Kidney (tissue), 14 donors: Measurements from ENCODE around the gene ZNF687. TPM values are rescaled to one million over a fixed set of nuclear protein-coding genes. Genes with fewer than 3 reads are reported as not detected.

Experiments used
- DNase-seq, 5 donors: peaks; one replicate each; pipeline ENCODE4 v3.0.0-alpha.2; 2013 to 2020
- FAIRE-seq: peaks from 2 replicates; lab custom pipeline; 2012; peaks lifted over from hg19 to GRCh38; lab: Jason Lieb, UNC
- H3K27ac ChIP-seq, 2 donors: one replicate each; pipeline ENCODE4 v1.7.0; 2013; ENCODE audit warnings: low read depth in 2 of 2, low read length in 2 of 2, inconsistent platforms in 1 of 2
- H3K27me3 ChIP-seq: one replicate; pipeline ENCODE4 v1.7.1; 2013; ENCODE audit warnings: low read length, inconsistent platforms; ENCODE audit not compliant: control insufficient read depth, insufficient read depth
- H3K36me3 ChIP-seq, 3 donors: one replicate each; pipeline versions ENCODE4 v1.7.0 to v1.7.1; 2013; ENCODE audit warnings: low read length in 3 of 3, control low read depth in 1 of 3, inconsistent platforms in 1 of 3; ENCODE audit not compliant: insufficient read depth in 3 of 3, control insufficient read depth in 2 of 3
- H3K4me1 ChIP-seq, 3 donors: one replicate each; pipeline versions ENCODE4 v1.7.0 to v1.7.1; 2013; ENCODE audit warnings: low read length in 3 of 3, inconsistent platforms in 1 of 3, low read depth in 1 of 3; ENCODE audit not compliant: control insufficient read depth in 2 of 3, insufficient read depth in 2 of 3
- H3K4me3 ChIP-seq, 3 donors: one replicate each; pipeline versions ENCODE4 v1.7.0 to v1.8.1; 2013; ENCODE audit warnings: low read length in 3 of 3, control low read depth in 1 of 3, inconsistent platforms in 1 of 3
- H3K9ac ChIP-seq, 3 donors: one replicate each; pipeline versions ENCODE4 v1.7.0 to v1.7.1; 2013; ENCODE audit warnings: low read length in 3 of 3, control low read depth in 1 of 3, inconsistent platforms in 1 of 3
- H3K9me3 ChIP-seq, 3 donors: one replicate each; pipeline versions ENCODE4 v1.7.0 to v1.7.1; 2013; ENCODE audit warnings: low read length in 3 of 3, control low read depth in 1 of 3, inconsistent platforms in 1 of 3; ENCODE audit not compliant: control insufficient read depth in 2 of 3, insufficient read depth in 1 of 3
- CTCF ChIP-seq: IDR thresholded peaks from 3 replicates; pipeline ENCODE4 v1.5.1; 2012; ENCODE audit warnings: mild to moderate bottlenecking, moderate library complexity, borderline replicate concordance; ENCODE audit not compliant: insufficient read depth; ENCODE audit errors: extremely low read depth
- intact Hi-C: fragments of 100-400 bp; cut with DNase I; formaldehyde crosslinking; loops from one replicate; pipeline ENCODE4 v1.11.1; 2022
- polyA plus RNA-seq: library from polyadenylated mRNA; stranded (reverse); fragments of 350-450 nt; fragmentation: Illumina TruSeq; extraction: RNeasy Lipid Tissue Mini Kit (QIAGEN cat#74804); gene quantifications from one replicate; pipeline ENCODE4 v1.2.3, GENCODE V29; 2014; ENCODE audit warnings: low read depth, low replicate concordance; ENCODE audit not compliant: insufficient read depth
- total RNA-seq: library from RNA; stranded (reverse); fragmentation: NEBNext Ultra II Directional; extraction: Animal tissue kit (Norgen Biotek cat#: 25700); gene quantifications from one replicate; pipeline ENCODE4 v1.2.1, GENCODE V29; 2021
- donor health status: control.
- donor health status: control.
- donor health status: control.
- donor health status: control.
- donor health status: control.
- donor health status: DM: yes; HTN: yes; CAD: no.
- donor health status: Normal renal cell carcinoma (clear cell type).

ZNF687 gene
- total and polyA plus RNA-seq, 2 donors from 2014 or later, result 8.5 to 30.3 TPM

GRCh38 chr1:151259351-151259750, 22.7 kb upstream of the ZNF687 start:
- H3K4me1 ChIP-seq, result peaks cover 0 to 8% (median 5%) of the 10 kb centered on the region in 3 donors
- no peak overlapping the region for H3K4me3 ChIP-seq
- H3K27ac ChIP-seq, result no peak overlapping the region
- no peaks in the 10 kb centered on the region for H3K9me3 ChIP-seq
- intact Hi-C loops, result no loop called here
- H3K27me3 ChIP-seq, result no peaks in the 10 kb centered on the region
- peaks cover 3 to 14% (median 3%) of the 10 kb centered on the region in 3 donors for H3K36me3 ChIP-seq
- FAIRE-seq (no peak), DNase-seq (no peak)
- no peak overlapping the region for H3K9ac ChIP-seq
- no peak for TF ChIP-seq CTCF

DNA sequence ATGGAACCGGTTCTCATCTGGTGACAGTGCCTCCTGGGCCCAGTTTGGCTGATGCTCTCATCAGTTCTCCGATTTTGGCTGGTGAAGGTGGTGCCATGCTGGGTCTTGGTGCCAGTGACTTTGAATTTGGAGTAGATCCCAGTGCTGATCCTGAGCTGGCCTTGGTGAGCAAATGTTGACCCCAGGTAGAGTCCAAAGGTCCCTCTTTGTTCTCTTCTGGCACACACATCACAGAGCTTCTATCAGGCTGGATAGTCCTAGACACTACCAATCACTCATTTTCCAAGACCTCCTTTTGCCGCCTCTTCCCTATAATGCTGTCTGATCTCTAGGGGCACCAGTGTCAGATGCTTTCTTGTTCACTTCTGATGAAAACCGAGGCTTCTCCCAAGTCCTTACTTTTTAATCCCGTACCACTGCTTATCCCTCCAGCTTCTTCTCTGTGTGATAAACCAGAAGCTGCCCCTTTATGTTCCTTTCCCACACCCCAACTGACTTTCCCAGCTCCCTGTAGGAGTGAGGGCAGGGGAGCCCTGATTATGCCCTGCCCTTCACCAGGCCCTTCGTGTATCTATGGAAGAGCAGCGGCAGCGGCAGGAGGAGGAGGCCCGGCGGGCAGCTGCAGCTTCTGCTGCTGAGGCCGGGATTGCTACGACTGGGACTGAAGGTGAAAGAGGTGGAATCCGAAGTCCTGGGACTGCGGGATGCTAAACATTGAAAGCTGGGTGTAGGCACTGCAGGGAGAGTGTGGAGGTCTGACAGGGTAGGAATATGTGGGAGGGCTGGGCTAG, 16.5 kb upstream of the ZNF687 start:
- intact Hi-C loops, result no loop called here
- no peak for FAIRE-seq

GRCh38 chr1:151266315-151266714, 15.8 kb upstream of the ZNF687 start:
- Histone ChIP-seq H3K4me1 (no peaks in the 10 kb centered on the region), H3K27me3 (no peaks in the 10 kb centered on the region), H3K27ac (no peak overlapping the region), H3K36me3 (peaks cover 4 to 47% (median 22%) of the 10 kb centered on the region in 3 donors), H3K9ac (no peak overlapping the region), H3K9me3 (no peaks in the 10 kb centered on the region), H3K4me3 (no peak overlapping the region)
- FAIRE-seq, result no peak
- no peak for DNase-seq
- intact Hi-C loops, result no loop called here
- TF ChIP-seq CTCF, result no peak

More for the DNA sequence above, 16.5 kb upstream of the ZNF687 start:
- no peak overlapping the region for H3K4me3 ChIP-seq
- DNase-seq, result no peak
- H3K4me1 ChIP-seq, result no peaks in the 10 kb centered on the region
- peaks cover 4 to 47% (median 22%) of the 10 kb centered on the region in 3 donors for H3K36me3 ChIP-seq
- no peaks in the 10 kb centered on the region for H3K27me3 ChIP-seq
- no peak overlapping the region for H3K9ac ChIP-seq
- TF ChIP-seq CTCF, result no peak
- no peaks in the 10 kb centered on the region for H3K9me3 ChIP-seq
- no peak overlapping the region for H3K27ac ChIP-seq

- Histone ChIP-seq H3K4me3 (no peak overlapping the region), H3K36me3 (peaks cover 4 to 46% (median 22%) of the 10 kb centered on the region in 3 donors), H3K4me1 (no peaks in the 10 kb centered on the region), H3K27ac (no peak overlapping the region), H3K9ac (no peak overlapping the region), H3K9me3 (no peaks in the 10 kb centered on the region), H3K27me3 (no peaks in the 10 kb centered on the region)
- no peak for TF ChIP-seq CTCF
- DNase-seq (no peak), FAIRE-seq (no peak)
- intact Hi-C loops, result no loop called here
Observed at GRCh38 chr1:151266821-151267220, 15.3 kb upstream of the ZNF687 start.
